ENCODE measurements around the gene OPRM1.
A peak's percentile ranks its signal among the peaks of the same experiment; 100 is the strongest.

The OPRM1 gene

GRCh38 chr6:154157706-154158105, 118.7 kb downstream of the OPRM1 start:
- H3K4me3 ChIP-seq (replicated peaks; ENCODE audit: low read depth, low read length), result no peak overlapping the region
- no peak for DNase-seq (ENCODE audit: low read depth)
- no peak for TF ChIP-seq CTCF (IDR thresholded peaks at IDR 0.05; ENCODE audit: low read length, missing control alignments)

- H3K4me3 ChIP-seq (replicated peaks; ENCODE audit: low read depth, low read length), result no peak overlapping the region
- TF ChIP-seq CTCF (IDR thresholded peaks at IDR 0.05; ENCODE audit: low read length, missing control alignments), result no peak
- DNase-seq (ENCODE audit: low read depth), result no peak
These were observed 120.1 kb downstream of the OPRM1 start for GRCh38 chr6:154159126-154159525.

GRCh38 chr6:154161689-154162088, 122.6 kb downstream of the OPRM1 start:
- no peak for TF ChIP-seq CTCF (IDR thresholded peaks at IDR 0.05; ENCODE audit: low read length, missing control alignments)
- no peak for DNase-seq (ENCODE audit: low read depth)
- no peak overlapping the region for H3K4me3 ChIP-seq (replicated peaks; ENCODE audit: low read depth, low read length)

GRCh38 chr6:154164397-154164796, 125.4 kb downstream of the OPRM1 start:
- DNase-seq (ENCODE audit: low read depth), result peak; percentile 94

GRCh38 chr6:154165478-154165877, 126.4 kb downstream of the OPRM1 start:
- no peak overlapping the region for H3K4me3 ChIP-seq (replicated peaks; ENCODE audit: low read depth, low read length)
- TF ChIP-seq CTCF (IDR thresholded peaks at IDR 0.05; ENCODE audit: low read length, missing control alignments), result no peak
- DNase-seq (ENCODE audit: low read depth), result peak; percentile 1

More at GRCh38 chr6:154164397-154164796, 125.4 kb downstream of the OPRM1 start:
- H3K4me3 ChIP-seq (replicated peaks; ENCODE audit: low read depth, low read length), result no peak overlapping the region
- TF ChIP-seq CTCF (IDR thresholded peaks at IDR 0.05; ENCODE audit: low read length, missing control alignments), result no peak

GRCh38 chr6:154166140-154166539, 127.1 kb downstream of the OPRM1 start:
- no peak for TF ChIP-seq CTCF (IDR thresholded peaks at IDR 0.05; ENCODE audit: low read length, missing control alignments)
- H3K4me3 ChIP-seq (replicated peaks; ENCODE audit: low read depth, low read length), result no peak overlapping the region
- DNase-seq (ENCODE audit: low read depth), result no peak

- no peak for DNase-seq (ENCODE audit: low read depth)
- no peak for TF ChIP-seq CTCF (IDR thresholded peaks at IDR 0.05; ENCODE audit: low read length, missing control alignments)
- no peak overlapping the region for H3K4me3 ChIP-seq (replicated peaks; ENCODE audit: low read depth, low read length)
These were observed 128.1 kb downstream of the OPRM1 start for GRCh38 chr6:154167126-154167525.
